Gastroesophageal sphincter (tissue), 4 donors: ENCODE results near the gene PCDHA3. TPM values are rescaled to one million over a fixed set of nuclear protein-coding genes. Genes with fewer than 3 reads are reported as not detected.
"Not testable (repeated sequence)": the region's sequence is repeated elsewhere in the genome, so short reads cannot be mapped to it uniquely, and the experiment has no call there.

Experiments
- ATAC-seq: fragments of 150-250 bp; one replicate; pipeline ENCODE4 v1.9.1; 2016; ENCODE audit warnings: mild to moderate bottlenecking, moderate library complexity
- H3K27ac ChIP-seq, 4 donors: fragments of 200-600 bp; sonication (generic) in 3 of 4; 1 replicate in 3 of 4; 2 replicates in 1 of 4; pipeline ENCODE4 v1.5.1; 2016 to 2019
- H3K27me3 ChIP-seq: fragments of 200-600 bp; sonication (generic); one replicate; pipeline ENCODE4 v1.5.1; 2019
- H3K36me3 ChIP-seq, 2 donors: fragments of 200-600 bp; sonication (generic); one replicate each; pipeline ENCODE4 v1.5.1; 2019; ENCODE audit warnings: control low read depth in 1 of 2
- H3K4me1 ChIP-seq, 3 donors: fragments of 200-600 bp; sonication (generic); 1 replicate in 2 of 3; 2 replicates in 1 of 3; pipeline ENCODE4 v1.5.1; 2016 to 2019; ENCODE audit warnings: control low read depth in 2 of 3
- H3K4me3 ChIP-seq, 2 donors: fragments of 200-600 bp; sonication (generic); one replicate each; pipeline ENCODE4 v1.5.1; 2019; ENCODE audit warnings: mild to moderate bottlenecking in 1 of 2, moderate library complexity in 1 of 2
- H3K9me3 ChIP-seq, 3 donors: fragments of 200-600 bp; sonication (generic); one replicate each; pipeline ENCODE4 v1.5.1; 2017 to 2019; ENCODE audit warnings: control low read depth in 2 of 3
- EP300 ChIP-seq: sonication (generic); formaldehyde crosslinking; IDR thresholded peaks from one replicate; pipeline ENCODE4 v1.6.1; 2017; ENCODE audit warnings: antibody characterized with exemption, mild to moderate bottlenecking
- POLR2A ChIP-seq, 2 donors: fragments of 450-650 bp; IDR thresholded peaks; one replicate each; pipeline ENCODE4 v1.6.1; 2017; ENCODE audit warnings: antibody characterized with exemption in 2 of 2, mild to moderate bottlenecking in 2 of 2, moderate library complexity in 1 of 2
- POLR2AphosphoS5 ChIP-seq: sonication (generic); formaldehyde crosslinking; IDR thresholded peaks from one replicate; pipeline ENCODE4 v1.6.1; 2017; ENCODE audit warnings: antibody characterized with exemption
- WGBS, 2 donors: methylation state at CpG; one replicate each; pipeline ENCODE4 v1.1.5; 2018; ENCODE audit warnings: low coverage in 1 of 2; 5-methylcytosine and 5-hydroxymethylcytosine counted together
- total RNA-seq, 4 donors: library from RNA; depleted of rRNA; stranded (reverse); fragments of >200 nt; gene quantifications; one replicate each; pipeline ENCODE4 v1.1.0, GENCODE V29; 2016
- TF ChIP-seq, protein P1 (sequence below), 4 experiments: fragments of 200-600 bp in 2 of 4; fragments of 450-650 bp in 2 of 4; sonication (generic) in 1 of 4; IDR thresholded peaks; one replicate each; pipeline ENCODE4 v1.5.1; 2017 to 2019; ENCODE audit warnings: antibody characterized with exemption in 4 of 4, mild to moderate bottlenecking in 2 of 4, moderate library complexity in 2 of 4

PCDHA3 gene
- total RNA-seq, 4 donors from 2014 or later, result 0.32 to 1.4 (median 0.70) TPM

DNA sequence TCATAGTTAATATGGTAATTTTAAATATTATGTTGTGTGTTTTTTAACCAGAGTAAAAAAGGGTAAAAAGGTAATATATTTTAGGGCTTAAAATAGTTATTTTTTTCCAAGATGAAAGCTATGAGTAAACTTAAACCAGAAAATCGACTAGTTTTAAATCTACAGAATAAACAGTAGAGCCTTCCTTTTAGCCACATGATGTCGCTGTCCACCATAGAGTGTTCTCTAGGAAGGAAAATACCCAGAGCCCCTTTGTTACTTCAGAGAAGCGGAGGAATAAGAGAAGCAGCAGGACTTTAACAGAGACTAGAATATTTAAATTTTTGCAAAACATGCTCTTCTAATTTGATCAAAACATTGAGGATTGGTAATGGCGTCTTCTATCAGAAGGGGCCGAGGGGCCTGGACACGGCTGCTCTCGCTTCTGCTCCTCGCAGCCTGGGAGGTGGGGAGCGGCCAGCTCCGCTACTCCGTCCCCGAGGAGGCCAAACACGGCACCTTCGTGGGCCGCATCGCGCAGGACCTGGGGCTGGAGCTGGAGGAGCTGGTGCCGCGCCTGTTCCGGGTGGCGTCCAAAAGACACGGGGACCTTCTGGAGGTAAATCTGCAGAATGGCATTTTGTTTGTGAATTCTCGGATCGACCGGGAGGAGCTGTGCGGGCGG is 6.1 kb upstream of the PCDHA3 start, which contains the start of gene PCDHA2:
TSS of gene PCDHA2 (plus strand) at position 258 of the 664 bp plus-strand sequence.
- Histone ChIP-seq H3K9me3 (peaks cover 0 to 69% (median 0%) of the 10 kb centered on the region in 3 donors), H3K4me3 (peak within 1 kb of the TSS in 1 of 2 donors; percentile 28), H3K27me3 (peaks cover 51% of the 10 kb centered on the region), H3K27ac (no peak within 1 kb of the TSS), H3K4me1 (no peaks in the 10 kb centered on the region), H3K36me3 (no peaks in the 10 kb centered on the region)
- 11 to 31% methylated on average over 4 to 14 of the region's 27 CpGs for WGBS, 2 donors
- no peak for ATAC-seq
- no peak for TF ChIP-seq POLR2AphosphoS5
- TF ChIP-seq, protein P1, sequence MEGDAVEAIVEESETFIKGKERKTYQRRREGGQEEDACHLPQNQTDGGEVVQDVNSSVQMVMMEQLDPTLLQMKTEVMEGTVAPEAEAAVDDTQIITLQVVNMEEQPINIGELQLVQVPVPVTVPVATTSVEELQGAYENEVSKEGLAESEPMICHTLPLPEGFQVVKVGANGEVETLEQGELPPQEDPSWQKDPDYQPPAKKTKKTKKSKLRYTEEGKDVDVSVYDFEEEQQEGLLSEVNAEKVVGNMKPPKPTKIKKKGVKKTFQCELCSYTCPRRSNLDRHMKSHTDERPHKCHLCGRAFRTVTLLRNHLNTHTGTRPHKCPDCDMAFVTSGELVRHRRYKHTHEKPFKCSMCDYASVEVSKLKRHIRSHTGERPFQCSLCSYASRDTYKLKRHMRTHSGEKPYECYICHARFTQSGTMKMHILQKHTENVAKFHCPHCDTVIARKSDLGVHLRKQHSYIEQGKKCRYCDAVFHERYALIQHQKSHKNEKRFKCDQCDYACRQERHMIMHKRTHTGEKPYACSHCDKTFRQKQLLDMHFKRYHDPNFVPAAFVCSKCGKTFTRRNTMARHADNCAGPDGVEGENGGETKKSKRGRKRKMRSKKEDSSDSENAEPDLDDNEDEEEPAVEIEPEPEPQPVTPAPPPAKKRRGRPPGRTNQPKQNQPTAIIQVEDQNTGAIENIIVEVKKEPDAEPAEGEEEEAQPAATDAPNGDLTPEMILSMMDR (IDR thresholded peaks at IDR 0.05), result peak in 1 of 4 experiments; percentile 36

DNA sequence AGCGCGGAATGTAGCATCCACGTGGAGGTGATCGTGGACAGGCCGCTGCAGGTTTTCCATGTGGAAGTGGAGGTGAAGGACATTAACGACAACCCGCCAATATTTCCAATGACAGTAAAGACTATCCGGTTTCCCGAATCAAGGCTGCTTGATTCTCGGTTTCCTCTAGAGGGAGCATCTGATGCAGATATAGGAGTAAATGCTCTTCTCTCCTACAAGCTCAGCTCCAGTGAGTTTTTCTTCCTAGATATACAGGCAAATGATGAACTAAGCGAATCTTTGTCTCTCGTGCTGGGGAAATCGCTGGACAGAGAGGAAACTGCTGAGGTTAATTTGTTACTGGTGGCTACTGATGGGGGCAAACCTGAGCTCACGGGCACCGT is 5.6 kb upstream of the PCDHA3 start:
- no peaks in the 10 kb centered on the region for H3K36me3 ChIP-seq
- TF ChIP-seq, protein P1 (IDR thresholded peaks at IDR 0.05), result peak in 1 of 4 experiments; percentile 27
- TF ChIP-seq POLR2A (IDR thresholded peaks at IDR 0.05), result no peak
- no peak overlapping the region for H3K27ac ChIP-seq
- no peak for ATAC-seq
- H3K4me3 ChIP-seq, result peak overlapping the region in 1 of 2 donors; percentile 28
- peaks cover 0 to 65% (median 0%) of the 10 kb centered on the region in 3 donors for H3K9me3 ChIP-seq
- 13 to 16% methylated on average over 5 to 15 of the region's 15 CpGs for WGBS, 2 donors
- no peaks in the 10 kb centered on the region for H3K4me1 ChIP-seq
- H3K27me3 ChIP-seq, result peaks cover 55% of the 10 kb centered on the region

DNA sequence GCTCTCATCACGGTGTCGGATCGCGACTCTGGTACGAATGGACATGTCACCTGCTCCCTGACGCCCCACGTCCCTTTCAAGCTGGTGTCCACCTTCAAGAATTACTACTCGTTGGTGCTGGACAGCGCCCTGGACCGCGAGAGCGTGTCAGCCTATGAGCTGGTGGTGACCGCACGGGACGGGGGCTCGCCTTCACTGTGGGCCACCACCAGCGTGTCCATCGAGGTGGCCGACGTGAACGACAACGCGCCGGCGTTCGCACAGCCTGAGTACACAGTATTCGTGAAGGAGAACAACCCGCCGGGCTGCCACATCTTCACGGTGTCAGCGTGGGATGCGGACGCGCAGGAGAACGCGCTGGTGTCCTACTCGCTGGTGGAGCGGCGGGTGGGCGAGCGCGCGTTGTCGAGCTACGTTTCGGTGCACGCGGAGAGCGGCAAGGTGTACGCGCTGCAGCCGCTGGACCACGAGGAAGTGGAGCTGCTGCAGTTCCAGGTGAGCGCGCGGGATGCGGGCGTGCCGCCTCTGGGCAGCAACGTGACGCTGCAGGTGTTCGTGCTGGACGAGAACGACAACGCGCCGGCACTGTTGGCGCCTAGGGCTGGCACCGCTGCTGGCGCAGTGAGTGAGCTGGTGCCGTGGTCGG is 4.7 kb upstream of the PCDHA3 start:
- not testable (repeated sequence) for H3K36me3 ChIP-seq, H3K27ac ChIP-seq, H3K4me3 ChIP-seq, H3K4me1 ChIP-seq, ATAC-seq
- 70% methylated on average over 7 of the region's 72 CpGs; no CpG with 5 or more reads in 1 of the 2 donors for WGBS, 2 donors
- Histone ChIP-seq H3K27me3 (peaks cover 60% of the 10 kb centered on the region), H3K9me3 (peaks cover 0 to 66% (median 3%) of the 10 kb centered on the region in 3 donors)

DNA sequence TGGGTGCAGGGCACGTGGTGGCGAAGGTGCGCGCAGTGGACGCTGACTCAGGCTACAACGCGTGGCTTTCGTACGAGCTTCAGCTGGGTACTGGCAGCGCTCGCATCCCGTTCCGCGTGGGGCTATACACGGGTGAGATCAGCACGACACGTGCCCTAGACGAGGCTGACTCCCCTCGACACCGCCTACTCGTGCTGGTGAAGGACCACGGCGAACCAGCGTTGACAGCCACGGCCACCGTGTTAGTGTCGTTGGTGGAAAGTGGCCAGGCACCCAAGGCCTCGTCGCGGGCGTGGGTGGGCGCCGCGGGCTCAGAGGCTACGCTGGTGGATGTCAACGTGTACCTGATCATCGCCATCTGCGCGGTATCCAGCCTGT is 4.2 kb upstream of the PCDHA3 start:
- Histone ChIP-seq H3K36me3 (no peaks in the 10 kb centered on the region), H3K9me3 (peaks cover 0 to 66% (median 3%) of the 10 kb centered on the region in 3 donors), H3K4me1 (no peaks in the 10 kb centered on the region), H3K4me3 (no peak overlapping the region), H3K27me3 (peaks cover 62% of the 10 kb centered on the region), H3K27ac (no peak overlapping the region)
- no peak for ATAC-seq
- WGBS, 2 donors, result 60% methylated on average over 11 of the region's 39 CpGs; no CpG with 5 or more reads in 1 of the 2 donors
- TF ChIP-seq POLR2AphosphoS5 (no peak), POLR2A (IDR thresholded peaks at IDR 0.05) (no peak), EP300 (no peak)
- TF ChIP-seq, protein P1 (IDR thresholded peaks at IDR 0.05), result no peak

DNA sequence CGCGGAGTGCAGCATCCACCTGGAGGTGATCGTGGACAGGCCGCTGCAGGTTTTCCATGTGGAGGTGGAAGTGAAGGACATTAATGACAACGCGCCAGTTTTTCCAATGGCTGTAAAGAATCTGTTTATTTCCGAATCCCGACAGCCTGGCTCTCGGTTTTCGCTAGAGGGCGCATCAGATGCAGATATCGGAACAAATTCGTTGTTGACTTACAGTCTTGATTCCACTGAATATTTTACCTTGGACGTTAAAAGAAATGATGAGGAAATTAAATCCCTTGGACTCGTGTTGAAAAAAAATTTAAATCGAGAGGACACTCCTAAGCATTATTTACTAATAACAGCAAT is 611 bp downstream of the PCDHA3 start:
- whole genome bisulfite sequencing, 2 donors, result 0 to 9% methylated on average over 1 to 10 of the region's 16 CpGs
- no peaks in the 10 kb centered on the region for H3K36me3 ChIP-seq
- H3K27ac ChIP-seq, result peak overlapping the region in 1 of 4 donors; percentile 55
- peaks cover 52% of the 10 kb centered on the region for H3K27me3 ChIP-seq
- H3K4me1 ChIP-seq, result no peaks in the 10 kb centered on the region
- no peak for ATAC-seq
- peak overlapping the region; percentile 1 to 42 for H3K4me3 ChIP-seq
- TF ChIP-seq POLR2AphosphoS5, result no peak
- no peak for TF ChIP-seq POLR2A (IDR thresholded peaks at IDR 0.05)
- TF ChIP-seq, protein P1 (IDR thresholded peaks at IDR 0.05), result peak in 1 of 4 experiments; percentile 46
- TF ChIP-seq EP300, result no peak
- H3K9me3 ChIP-seq, result peaks cover 0 to 53% (median 3%) of the 10 kb centered on the region in 3 donors

DNA sequence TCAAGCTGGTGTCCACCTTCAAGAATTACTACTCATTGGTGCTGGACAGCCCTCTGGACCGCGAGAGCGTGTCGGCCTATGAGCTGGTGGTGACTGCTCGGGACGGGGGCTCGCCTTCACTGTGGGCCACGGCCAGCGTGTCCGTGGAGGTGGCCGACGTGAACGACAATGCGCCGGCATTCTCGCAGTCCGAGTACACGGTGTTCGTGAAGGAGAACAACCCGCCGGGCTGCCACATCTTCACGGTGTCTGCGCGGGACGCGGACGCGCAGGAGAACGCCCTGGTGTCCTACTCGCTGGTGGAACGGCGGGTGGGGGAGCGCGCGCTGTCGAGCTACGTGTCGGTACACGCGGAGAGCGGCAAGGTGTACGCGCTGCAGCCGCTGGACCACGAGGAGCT is 1.5 kb downstream of the PCDHA3 start:
- peaks cover 53% of the 10 kb centered on the region for H3K27me3 ChIP-seq

More for the DNA sequence above, 1.5 kb downstream of the PCDHA3 start:
- not testable (repeated sequence) for ATAC-seq, H3K4me3 ChIP-seq, H3K36me3 ChIP-seq, H3K27ac ChIP-seq, H3K4me1 ChIP-seq
- WGBS, 2 donors, result 60% methylated on average over 2 of the region's 45 CpGs; no CpG with 5 or more reads in 1 of the 2 donors
- peaks cover 0 to 54% (median 3%) of the 10 kb centered on the region in 3 donors for H3K9me3 ChIP-seq
